ENCODE measurements around the gene PAPPA. TPM values are rescaled to one million over a fixed set of nuclear protein-coding genes. Genes with fewer than 3 reads are reported as not detected.

The PAPPA gene
- total RNA-seq, 1 experiment from 2014 or later = 0.22 TPM

- peaks cover 44% of the 10 kb centered on the region for H3K27me3 Mint-ChIP-seq (ENCODE audit: low read depth)
- no peaks in the 10 kb centered on the region for H3K36me3 Mint-ChIP-seq
- POLR2A ChIA-PET = no interaction called here
Measured at GRCh38 chr9:116250891-116251290, 97.3 kb downstream of the PAPPA start.

More at GRCh38 chr9:116250891-116251290, 97.3 kb downstream of the PAPPA start:
- DNase-seq (ENCODE audit: low spot score) = no peak
- CTCF ChIA-PET = no interaction called here
- ATAC-seq = no peak
- Mint-ChIP-seq H3K27ac (no peak overlapping the region), H3K4me1 (no peaks in the 10 kb centered on the region), H3K4me3 (no peak overlapping the region), H3K9me3 (no peaks in the 10 kb centered on the region)
- TF ChIP-seq RELA (CRISPR knock-in tag; IDR thresholded peaks at IDR 0.05; ENCODE audit: borderline replicate concordance) = no peak
- TF ChIP-seq TP53 (CRISPR knock-in tag; IDR thresholded peaks at IDR 0.05) = no peak
- TF ChIP-seq SMAD3 (CRISPR knock-in tag; IDR thresholded peaks at IDR 0.05; ENCODE audit: borderline replicate concordance) = no peak
- TF ChIP-seq E2F1 (CRISPR knock-in tag; IDR thresholded peaks at IDR 0.05) = no peak
- no peak for TF ChIP-seq ZNF263 (CRISPR knock-in tag; IDR thresholded peaks at IDR 0.05; ENCODE audit: low read depth)
- TF ChIP-seq HMGXB4 (CRISPR knock-in tag; IDR thresholded peaks at IDR 0.05) = no peak
- TF ChIP-seq PRDM15 (CRISPR knock-in tag; IDR thresholded peaks at IDR 0.05) = no peak
- no peak for TF ChIP-seq HMGA2 (CRISPR knock-in tag; IDR thresholded peaks at IDR 0.05)
- no peak for TF ChIP-seq FOXK1 (CRISPR knock-in tag; IDR thresholded peaks at IDR 0.05)
- TF ChIP-seq ZNF138 (CRISPR knock-in tag; conservative IDR thresholded peaks at IDR 0.05) = no peak
- no peak for TF ChIP-seq ZNF512 (CRISPR knock-in tag; IDR thresholded peaks at IDR 0.05; ENCODE audit: borderline replicate concordance)
- TF ChIP-seq E2F5 (CRISPR knock-in tag; IDR thresholded peaks at IDR 0.05) = no peak
- no peak for TF ChIP-seq ZSCAN18 (CRISPR knock-in tag; IDR thresholded peaks at IDR 0.05)
- no peak for TF ChIP-seq ERG (CRISPR knock-in tag; IDR thresholded peaks at IDR 0.05)
- no peak for TF ChIP-seq RORB (CRISPR knock-in tag; IDR thresholded peaks at IDR 0.05)

Data from WTC11 (cell line).